ENCODE measurements around the gene RTN4R.

DNA sequence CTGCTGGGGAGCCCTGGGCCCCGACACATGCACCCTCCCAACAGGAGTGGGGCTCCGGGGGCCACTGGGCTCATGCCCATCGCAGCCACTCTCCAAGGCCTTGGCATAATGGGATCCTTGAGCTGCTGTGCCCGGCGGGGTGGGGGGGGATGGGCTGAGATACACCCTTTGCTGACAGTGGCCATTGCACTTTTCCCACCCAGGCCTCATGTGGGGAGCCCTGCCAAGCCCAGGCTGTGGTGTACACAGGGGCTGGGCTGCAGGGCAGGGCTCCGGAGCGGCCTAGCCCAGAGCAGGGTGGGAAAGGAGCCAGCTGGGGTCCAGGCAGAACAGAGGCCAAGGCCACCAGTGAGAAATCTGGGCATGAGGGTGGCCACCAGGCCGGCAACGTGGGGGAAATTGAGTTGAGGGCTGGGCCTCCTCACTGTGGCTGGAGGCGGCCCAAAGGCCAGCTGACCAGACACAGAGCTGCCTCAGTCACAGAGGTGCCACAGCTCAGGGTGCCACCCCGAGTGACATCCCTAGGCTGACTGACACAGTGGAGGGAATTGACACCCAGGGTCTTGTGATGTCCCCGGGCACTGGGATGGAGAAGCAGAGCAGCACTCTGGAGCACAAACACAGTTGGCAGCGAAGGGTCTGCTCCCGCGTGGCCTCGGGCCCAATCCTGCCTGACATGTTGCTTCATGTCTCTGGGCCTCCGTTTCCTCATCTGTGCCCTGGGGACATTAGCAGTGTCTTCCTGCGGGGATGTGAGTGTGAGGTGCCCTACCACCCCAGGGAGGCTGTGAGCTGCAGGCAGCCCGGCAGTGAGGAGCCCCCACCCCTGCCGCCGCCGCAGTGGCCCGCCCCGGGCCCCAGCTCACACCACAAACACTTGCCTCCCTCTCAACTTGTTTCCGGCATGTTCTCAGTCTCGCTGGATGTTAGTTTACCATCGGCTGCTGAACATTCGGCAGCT is 30.4 kb downstream of the RTN4R start:
- TF ChIP-seq FOXJ3 (CRISPR knock-in tag; IDR thresholded peaks at IDR 0.05) = no peak
- TF ChIP-seq, protein P1, sequence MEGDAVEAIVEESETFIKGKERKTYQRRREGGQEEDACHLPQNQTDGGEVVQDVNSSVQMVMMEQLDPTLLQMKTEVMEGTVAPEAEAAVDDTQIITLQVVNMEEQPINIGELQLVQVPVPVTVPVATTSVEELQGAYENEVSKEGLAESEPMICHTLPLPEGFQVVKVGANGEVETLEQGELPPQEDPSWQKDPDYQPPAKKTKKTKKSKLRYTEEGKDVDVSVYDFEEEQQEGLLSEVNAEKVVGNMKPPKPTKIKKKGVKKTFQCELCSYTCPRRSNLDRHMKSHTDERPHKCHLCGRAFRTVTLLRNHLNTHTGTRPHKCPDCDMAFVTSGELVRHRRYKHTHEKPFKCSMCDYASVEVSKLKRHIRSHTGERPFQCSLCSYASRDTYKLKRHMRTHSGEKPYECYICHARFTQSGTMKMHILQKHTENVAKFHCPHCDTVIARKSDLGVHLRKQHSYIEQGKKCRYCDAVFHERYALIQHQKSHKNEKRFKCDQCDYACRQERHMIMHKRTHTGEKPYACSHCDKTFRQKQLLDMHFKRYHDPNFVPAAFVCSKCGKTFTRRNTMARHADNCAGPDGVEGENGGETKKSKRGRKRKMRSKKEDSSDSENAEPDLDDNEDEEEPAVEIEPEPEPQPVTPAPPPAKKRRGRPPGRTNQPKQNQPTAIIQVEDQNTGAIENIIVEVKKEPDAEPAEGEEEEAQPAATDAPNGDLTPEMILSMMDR (IDR thresholded peaks at IDR 0.05) = no peak
- no peak for TF ChIP-seq RFX5 (IDR thresholded peaks at IDR 0.05; ENCODE audit: low read length)
- TF ChIP-seq MAX (IDR thresholded peaks at IDR 0.05; ENCODE audit: low read depth) = no peak
- TF ChIP-seq EZH2phosphoT487 (IDR thresholded peaks at IDR 0.05; ENCODE audit: borderline replicate concordance, low read depth) = no peak
- no peak for TF ChIP-seq NFIC (IDR thresholded peaks at IDR 0.05; ENCODE audit: borderline replicate concordance)
- TF ChIP-seq POLR2AphosphoS5 (IDR thresholded peaks at IDR 0.05; ENCODE audit: low read depth, low read length) = no peak
- TF ChIP-seq, protein P2, sequence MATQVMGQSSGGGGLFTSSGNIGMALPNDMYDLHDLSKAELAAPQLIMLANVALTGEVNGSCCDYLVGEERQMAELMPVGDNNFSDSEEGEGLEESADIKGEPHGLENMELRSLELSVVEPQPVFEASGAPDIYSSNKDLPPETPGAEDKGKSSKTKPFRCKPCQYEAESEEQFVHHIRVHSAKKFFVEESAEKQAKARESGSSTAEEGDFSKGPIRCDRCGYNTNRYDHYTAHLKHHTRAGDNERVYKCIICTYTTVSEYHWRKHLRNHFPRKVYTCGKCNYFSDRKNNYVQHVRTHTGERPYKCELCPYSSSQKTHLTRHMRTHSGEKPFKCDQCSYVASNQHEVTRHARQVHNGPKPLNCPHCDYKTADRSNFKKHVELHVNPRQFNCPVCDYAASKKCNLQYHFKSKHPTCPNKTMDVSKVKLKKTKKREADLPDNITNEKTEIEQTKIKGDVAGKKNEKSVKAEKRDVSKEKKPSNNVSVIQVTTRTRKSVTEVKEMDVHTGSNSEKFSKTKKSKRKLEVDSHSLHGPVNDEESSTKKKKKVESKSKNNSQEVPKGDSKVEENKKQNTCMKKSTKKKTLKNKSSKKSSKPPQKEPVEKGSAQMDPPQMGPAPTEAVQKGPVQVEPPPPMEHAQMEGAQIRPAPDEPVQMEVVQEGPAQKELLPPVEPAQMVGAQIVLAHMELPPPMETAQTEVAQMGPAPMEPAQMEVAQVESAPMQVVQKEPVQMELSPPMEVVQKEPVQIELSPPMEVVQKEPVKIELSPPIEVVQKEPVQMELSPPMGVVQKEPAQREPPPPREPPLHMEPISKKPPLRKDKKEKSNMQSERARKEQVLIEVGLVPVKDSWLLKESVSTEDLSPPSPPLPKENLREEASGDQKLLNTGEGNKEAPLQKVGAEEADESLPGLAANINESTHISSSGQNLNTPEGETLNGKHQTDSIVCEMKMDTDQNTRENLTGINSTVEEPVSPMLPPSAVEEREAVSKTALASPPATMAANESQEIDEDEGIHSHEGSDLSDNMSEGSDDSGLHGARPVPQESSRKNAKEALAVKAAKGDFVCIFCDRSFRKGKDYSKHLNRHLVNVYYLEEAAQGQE (IDR thresholded peaks at IDR 0.05; ENCODE audit: low read depth, low read length) = no peak
- TF ChIP-seq SMC3 (IDR thresholded peaks at IDR 0.05; ENCODE audit: low read depth, low read length) = no peak
- no peak for TF ChIP-seq JUND (IDR thresholded peaks at IDR 0.05)
- no peak for TF ChIP-seq RCOR1 (IDR thresholded peaks at IDR 0.05; ENCODE audit: low read length)
- TF ChIP-seq EP300 (IDR thresholded peaks at IDR 0.05; ENCODE audit: borderline replicate concordance in 1 of 2, low read depth in 1 of 2, low read length in 1 of 2) = no peak
